Ectodermal cell (in vitro differentiated cells): ENCODE results near the gene MYO1F.
"Not testable (repeated sequence)": the region's sequence is repeated elsewhere in the genome, so short reads cannot be mapped to it uniquely, and the experiment has no call there.

Experiments
- H3K27ac ChIP-seq: 2 replicates; pipeline ENCODE4 v1.7.0; 2013; ENCODE audit warnings: mild to moderate bottlenecking, low read depth, low read length; ENCODE audit not compliant: insufficient read depth, poor library complexity, severe bottlenecking
- H3K27me3 ChIP-seq: 2 replicates; pipeline ENCODE4 v1.7.0; 2013; ENCODE audit warnings: mild to moderate bottlenecking, low read length; ENCODE audit not compliant: insufficient read depth, control insufficient read depth, poor library complexity, severe bottlenecking
- H3K36me3 ChIP-seq: one replicate; pipeline ENCODE4 v1.7.0; 2013; ENCODE audit warnings: low read length; ENCODE audit not compliant: control insufficient read depth, insufficient read depth
- H3K4me1 ChIP-seq: one replicate; pipeline ENCODE4 v1.7.0; 2013; ENCODE audit warnings: low read length; ENCODE audit not compliant: control insufficient read depth, insufficient read depth
- H3K4me3 ChIP-seq: 2 replicates; pipeline ENCODE4 v1.7.0; 2013; ENCODE audit warnings: low read depth, low read length, control low read depth; ENCODE audit not compliant: insufficient read depth
- H3K9me3 ChIP-seq: 2 replicates; pipeline ENCODE4 v1.7.0; 2013; ENCODE audit warnings: mild to moderate bottlenecking, low read length, moderate library complexity; ENCODE audit not compliant: control insufficient read depth
- WGBS, 2 experiments: methylation state at CpG; one replicate each; pipeline ENCODE4 v1.1.7; 2013; ENCODE audit warnings: missing lambda C conversion rate in 2 of 2; 5-methylcytosine and 5-hydroxymethylcytosine counted together

Gene MYO1F

DNA sequence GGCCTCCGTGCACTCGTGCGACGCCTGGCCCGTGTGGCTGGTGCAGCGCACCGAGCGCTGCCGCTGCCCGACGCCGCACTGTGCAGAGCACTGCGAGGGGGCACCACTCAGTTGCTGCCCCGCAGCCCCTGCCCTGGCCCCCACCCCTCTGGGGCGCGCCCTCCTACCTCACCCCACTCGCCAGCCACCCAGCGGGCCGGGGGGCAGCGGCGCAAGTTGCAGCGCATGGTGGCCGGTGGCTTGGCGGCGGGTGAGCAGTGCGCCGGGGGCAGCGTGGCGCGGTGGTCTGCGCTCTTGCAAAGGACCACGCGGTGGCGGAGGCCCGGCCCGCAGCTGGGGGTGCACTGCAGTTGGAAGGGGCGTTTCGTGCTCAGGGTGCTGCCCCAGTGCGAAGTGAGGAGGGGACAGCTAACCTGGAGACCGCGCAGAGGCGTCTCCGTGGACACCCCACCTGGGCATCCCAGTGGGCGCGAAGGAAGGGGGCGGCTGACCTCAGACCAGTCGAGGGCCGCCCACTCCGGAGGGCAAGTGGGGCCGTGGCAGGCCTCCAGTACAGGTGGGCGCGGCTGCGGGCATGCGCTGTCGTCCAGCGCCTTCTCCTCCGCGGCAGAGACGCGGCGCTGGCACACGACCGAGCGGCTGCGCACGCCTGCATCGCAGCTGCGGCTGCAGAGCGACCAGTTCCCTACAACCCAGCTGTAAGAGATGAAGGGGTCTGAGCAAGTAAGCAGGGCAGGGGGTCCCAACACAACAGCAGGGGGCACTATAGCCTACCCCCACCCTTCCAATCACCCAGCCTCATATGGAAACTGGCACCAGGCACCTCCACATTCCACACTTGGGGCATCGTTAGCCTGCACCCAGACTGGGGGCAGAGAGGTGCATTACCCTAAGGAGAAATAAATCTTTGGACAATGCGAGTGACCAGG is 8.0 kb upstream of the MYO1F start:
- Histone ChIP-seq H3K4me3 (no peak overlapping the region), H3K9me3 (no peaks in the 10 kb centered on the region), H3K27me3 (no peaks in the 10 kb centered on the region), H3K27ac (no peak overlapping the region), H3K36me3 (no peaks in the 10 kb centered on the region), H3K4me1 (no peaks in the 10 kb centered on the region)
- WGBS, 2 experiments = 95% methylated on average over 71 of the region's 71 CpGs

DNA sequence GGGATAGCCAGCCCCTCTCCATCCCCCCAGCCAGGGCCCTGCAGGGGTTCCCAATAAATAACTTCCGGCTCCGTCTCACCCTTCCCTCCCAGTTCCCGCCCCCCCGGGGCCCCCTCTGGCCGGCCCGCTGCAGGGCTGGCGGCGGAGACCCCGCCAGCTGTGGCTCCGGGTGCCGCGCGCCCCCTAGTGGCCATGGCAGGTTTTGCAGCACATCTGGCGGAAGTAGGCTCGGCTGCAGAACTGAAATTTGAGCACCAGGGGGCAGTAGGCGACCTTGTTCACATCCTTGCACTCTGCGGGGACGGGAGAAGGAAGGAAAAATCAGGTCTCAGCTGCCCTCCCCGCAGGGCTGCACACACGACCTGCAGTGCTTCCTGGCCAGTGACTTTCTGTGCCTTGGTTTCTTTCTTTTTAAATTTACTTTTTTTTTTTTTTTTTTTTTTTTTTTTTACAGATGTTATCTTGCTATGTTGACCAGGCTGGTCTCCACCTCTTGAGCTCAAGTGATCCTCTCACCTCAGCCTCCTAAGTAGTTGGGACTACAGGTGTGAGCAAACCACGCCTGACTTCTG is 3.6 kb upstream of the MYO1F start:
- H3K27ac ChIP-seq = no peak overlapping the region
- H3K36me3 ChIP-seq = no peaks in the 10 kb centered on the region
- no peaks in the 10 kb centered on the region for H3K9me3 ChIP-seq
- H3K4me3 ChIP-seq = no peak overlapping the region
- H3K27me3 ChIP-seq = peaks cover 12% of the 10 kb centered on the region
- H3K4me1 ChIP-seq = peaks cover 1% of the 10 kb centered on the region
- WGBS, 2 experiments = 7 to 8% methylated on average over 20 to 21 of the region's 21 CpGs

DNA sequence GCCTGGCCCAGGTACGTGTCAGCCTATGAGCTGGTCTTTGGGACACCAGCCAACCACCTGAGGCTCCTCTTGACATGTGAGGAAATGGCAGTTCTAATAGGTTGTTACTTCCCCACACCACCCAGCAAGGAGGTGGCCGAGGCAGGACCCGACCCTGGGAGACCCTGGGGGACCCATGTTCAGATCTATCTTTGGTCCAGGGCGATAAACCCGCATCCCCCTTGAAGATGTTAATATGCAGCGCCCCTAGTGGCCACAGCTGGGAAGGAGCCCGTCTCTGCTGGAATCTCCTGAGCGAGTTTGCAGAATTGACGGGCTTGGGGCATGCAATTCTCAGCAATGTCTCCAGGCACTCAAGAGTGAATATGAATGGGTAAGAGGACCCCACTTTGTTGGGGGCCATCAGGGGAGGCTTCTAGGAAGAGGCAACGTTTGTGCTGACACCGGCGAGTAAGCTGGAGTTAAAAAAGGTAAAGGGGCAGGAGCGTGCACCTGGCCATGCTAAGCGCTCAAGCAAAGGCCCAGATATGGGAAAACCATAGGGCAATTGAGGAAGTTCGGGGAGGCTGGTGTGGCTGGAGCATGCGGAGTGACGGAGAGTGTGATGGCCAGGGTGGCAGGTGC is 1.5 kb upstream of the MYO1F start:
- Histone ChIP-seq H3K9me3 (no peaks in the 10 kb centered on the region), H3K4me3 (no peak overlapping the region), H3K36me3 (no peaks in the 10 kb centered on the region), H3K27me3 (peaks cover 12% of the 10 kb centered on the region), H3K27ac (no peak overlapping the region), H3K4me1 (peaks cover 4% of the 10 kb centered on the region)
- WGBS, 2 experiments = 42 to 44% methylated on average over 17 of the region's 17 CpGs

DNA sequence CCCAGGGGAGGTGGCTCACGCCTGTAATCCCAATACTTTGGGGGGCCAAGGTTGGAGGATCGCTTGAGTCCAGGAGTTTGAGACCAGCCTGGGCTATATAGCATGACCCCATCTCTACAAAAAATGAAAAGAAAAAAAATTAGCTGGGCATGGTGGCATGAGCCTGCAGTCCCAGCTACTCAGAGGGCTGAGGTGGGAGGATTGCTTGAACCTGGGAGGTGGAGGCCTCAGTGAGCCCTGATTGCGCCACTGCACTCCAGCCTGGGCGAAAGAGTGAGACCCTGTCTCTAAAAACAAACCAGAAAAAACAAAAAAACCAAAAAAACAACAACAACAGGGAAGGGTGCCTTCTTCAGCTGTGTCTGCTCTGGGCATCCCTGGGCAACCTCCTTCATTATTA is 499 bp upstream of the MYO1F start:
- H3K4me3 ChIP-seq = no peak overlapping the region
- H3K36me3 ChIP-seq = no peaks in the 10 kb centered on the region
- peaks cover 4% of the 10 kb centered on the region for H3K4me1 ChIP-seq
- 77 to 84% methylated on average over 4 of the region's 4 CpGs for WGBS, 2 experiments
- no peak overlapping the region for H3K27ac ChIP-seq
- H3K9me3 ChIP-seq = no peaks in the 10 kb centered on the region
- H3K27me3 ChIP-seq = peaks cover 12% of the 10 kb centered on the region

DNA sequence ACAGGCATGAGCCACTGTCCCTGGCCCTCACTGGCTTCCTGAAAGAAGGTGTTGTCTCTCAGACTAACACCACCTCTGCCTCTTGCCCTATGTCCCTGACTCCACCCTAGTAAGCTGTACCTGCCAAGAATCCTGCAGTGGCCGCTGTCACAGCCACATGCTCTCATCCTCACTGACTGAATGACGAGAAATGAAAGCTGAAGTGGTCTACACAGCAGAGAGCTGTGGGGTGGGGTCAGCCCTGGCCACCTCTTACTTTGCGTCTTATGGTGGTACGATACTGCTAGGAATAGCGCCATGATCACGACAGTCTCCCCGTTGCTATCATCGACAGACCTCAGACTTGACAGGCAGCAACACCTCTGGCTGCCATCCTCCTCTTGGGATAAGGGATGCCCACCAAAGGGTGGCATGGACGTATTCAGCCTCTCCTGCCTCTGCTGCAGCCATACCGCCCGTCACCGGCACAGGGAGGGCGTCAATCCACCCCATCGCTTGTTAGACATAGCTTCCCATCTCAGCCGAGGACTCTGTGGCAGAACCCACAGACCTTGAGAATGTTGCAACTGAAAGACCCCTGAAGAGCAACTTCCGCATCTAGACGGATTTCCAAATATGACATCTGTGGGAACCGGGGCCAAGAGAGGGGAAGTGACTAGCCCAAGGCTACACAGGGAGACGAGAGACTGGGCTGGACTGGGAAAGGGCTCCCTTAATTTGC is 809 bp downstream of the MYO1F start:
- no peaks in the 10 kb centered on the region for H3K36me3 ChIP-seq
- H3K27ac ChIP-seq = no peak overlapping the region
- WGBS, 2 experiments = 93% methylated on average over 19 of the region's 19 CpGs
- H3K4me1 ChIP-seq = peaks cover 4% of the 10 kb centered on the region
- no peaks in the 10 kb centered on the region for H3K9me3 ChIP-seq
- no peak overlapping the region for H3K4me3 ChIP-seq
- peaks cover 12% of the 10 kb centered on the region for H3K27me3 ChIP-seq

DNA sequence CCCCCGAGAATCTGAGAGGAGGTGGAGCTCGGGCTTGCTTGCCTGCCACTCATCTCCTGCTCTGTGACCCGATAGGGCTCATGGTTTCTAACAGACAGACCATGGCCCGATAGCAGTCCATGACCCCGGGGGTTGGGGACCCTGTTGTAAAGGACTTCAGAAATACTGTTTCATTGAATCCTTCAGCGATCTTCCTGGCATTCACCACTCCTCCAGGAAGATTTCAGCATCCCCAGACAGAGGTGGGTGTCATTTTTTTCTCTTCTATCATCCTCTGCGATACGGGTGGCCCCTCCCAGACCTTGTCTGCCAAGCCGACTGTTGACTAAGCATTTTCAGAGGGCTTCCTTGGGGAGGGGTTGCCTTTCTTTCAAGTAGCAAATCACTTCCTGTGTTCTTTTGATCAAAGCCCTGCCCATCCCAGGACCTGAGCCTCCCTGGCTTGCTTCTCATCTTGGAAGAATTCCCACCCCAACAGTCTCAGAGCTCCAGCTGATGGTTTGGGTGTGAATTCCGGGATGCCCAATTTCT is 1.7 kb downstream of the MYO1F start:
- H3K36me3 ChIP-seq = no peaks in the 10 kb centered on the region
- H3K4me3 ChIP-seq = no peak overlapping the region
- H3K9me3 ChIP-seq = no peaks in the 10 kb centered on the region
- peaks cover 12% of the 10 kb centered on the region for H3K27me3 ChIP-seq
- 51 to 55% methylated on average over 10 of the region's 10 CpGs for WGBS, 2 experiments
- no peak overlapping the region for H3K27ac ChIP-seq
- peaks cover 4% of the 10 kb centered on the region for H3K4me1 ChIP-seq

DNA sequence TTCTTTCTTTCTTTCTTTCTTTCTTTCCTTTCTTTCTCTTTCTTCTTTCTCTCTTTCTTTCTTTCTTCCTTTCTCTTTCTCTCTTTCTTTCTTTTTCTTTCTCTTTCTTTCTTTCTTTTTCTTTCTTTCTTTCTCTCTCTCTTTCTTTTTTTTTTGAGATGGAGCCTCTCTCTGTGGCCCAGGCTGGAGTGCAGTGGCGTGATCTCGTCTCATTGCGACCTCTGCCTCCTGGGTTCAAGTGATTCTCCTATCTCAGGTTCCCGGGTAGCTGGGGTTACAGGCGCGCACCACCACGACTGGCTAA is 2.7 kb downstream of the MYO1F start:
- not testable (repeated sequence) for H3K9me3 ChIP-seq, H3K27ac ChIP-seq, H3K36me3 ChIP-seq, H3K4me3 ChIP-seq, H3K4me1 ChIP-seq
- WGBS, 2 experiments = 93 to 96% methylated on average over 7 of the region's 7 CpGs
- H3K27me3 ChIP-seq = peaks cover 11% of the 10 kb centered on the region

DNA sequence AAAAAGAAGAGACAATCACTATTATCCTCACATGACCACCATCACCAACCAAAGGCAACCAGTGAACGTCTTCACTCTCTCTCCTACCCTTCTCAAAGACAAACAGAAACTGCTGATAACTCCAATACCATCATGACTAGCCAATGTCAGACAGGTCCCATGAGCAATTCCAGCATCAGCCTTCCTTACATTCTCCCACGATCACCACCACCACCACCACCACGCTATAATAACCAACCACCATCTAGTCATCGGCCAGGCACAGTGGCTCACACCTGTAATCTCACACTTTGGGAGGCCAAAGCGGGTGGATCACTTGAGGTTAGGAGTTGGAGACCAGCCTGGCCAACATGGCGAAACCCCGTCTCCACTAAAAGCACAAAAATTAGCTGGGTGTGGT is 3.9 kb downstream of the MYO1F start:
- Histone ChIP-seq H3K27ac (no peak overlapping the region), H3K36me3 (no peaks in the 10 kb centered on the region), H3K27me3 (no peaks in the 10 kb centered on the region), H3K4me1 (peaks cover 4% of the 10 kb centered on the region), H3K9me3 (no peaks in the 10 kb centered on the region), H3K4me3 (no peak overlapping the region)
- WGBS, 2 experiments = 86 to 92% methylated on average over 7 of the region's 7 CpGs

DNA sequence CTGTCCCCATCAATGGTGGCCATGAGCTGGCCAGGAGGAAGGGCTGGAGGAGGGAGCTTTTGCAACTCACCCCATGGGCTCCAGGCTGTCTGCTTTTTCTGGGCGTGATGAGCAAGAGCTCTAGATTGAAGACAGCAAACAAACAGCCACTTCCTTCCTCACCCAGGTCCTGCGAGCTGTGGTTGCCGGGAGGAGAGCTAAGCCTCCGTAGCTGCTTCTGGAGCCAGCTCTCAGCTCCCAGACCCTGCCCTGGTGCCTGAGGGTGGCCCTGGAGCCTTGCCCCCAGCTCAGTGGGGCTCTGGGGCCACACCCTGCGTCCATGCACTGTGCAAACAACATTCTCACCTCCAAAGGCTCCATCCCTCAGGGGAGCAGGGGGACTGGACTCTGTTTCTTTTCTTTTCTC is 6.2 kb downstream of the MYO1F start:
- no peaks in the 10 kb centered on the region for H3K36me3 ChIP-seq

More for the DNA sequence above, 6.2 kb downstream of the MYO1F start:
- Histone ChIP-seq H3K4me1 (peaks cover 4% of the 10 kb centered on the region), H3K4me3 (no peak overlapping the region), H3K27me3 (no peaks in the 10 kb centered on the region), H3K27ac (no peak overlapping the region), H3K9me3 (no peaks in the 10 kb centered on the region)
- 78 to 79% methylated on average over 5 of the region's 5 CpGs for WGBS, 2 experiments
